ENCODE results near the gene CCDC69.

The CCDC69 gene

DNA sequence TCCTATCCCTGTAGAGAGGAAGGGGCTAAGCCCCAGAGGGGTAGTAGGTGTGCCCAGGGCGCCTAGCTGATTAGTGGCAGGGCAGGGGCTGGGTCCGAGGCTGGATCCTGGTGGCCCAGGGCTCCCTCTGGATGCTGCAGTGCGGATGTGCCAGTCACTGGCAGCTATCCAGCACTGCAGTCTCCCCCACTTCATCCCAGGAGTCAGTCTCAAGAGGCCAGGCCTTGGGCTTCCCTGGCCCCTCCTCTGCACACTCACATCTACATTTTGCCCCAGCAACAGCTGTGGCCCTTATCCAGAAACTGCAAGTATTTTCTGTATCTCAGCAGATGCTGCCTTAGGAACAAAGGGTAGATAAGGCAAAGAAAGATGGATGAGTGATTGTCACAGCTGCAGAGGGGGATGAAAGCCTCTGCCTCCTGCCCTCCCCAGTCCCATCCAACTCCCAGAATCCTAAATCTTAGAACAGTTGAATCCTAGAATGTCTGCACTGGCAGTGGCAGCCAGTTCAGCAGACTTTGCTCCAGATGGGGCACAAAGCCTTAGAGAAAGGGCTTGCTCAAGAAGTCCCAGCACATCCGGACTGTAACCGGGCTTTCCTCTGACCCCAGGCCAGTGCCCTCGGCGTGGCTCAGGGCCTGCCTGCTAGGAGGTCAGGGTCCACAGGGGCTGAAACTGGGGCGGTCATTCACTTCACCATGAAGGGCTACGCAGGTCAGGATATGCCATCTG is 68.0 kb downstream of the CCDC69 start:
- H3K4me3 ChIP-seq (ENCODE audit: low read length), result peak overlapping the region; percentile 79
- no peaks in the 10 kb centered on the region for H3K27me3 ChIP-seq (ENCODE audit: insufficient read depth, low read length)
- H2AFZ ChIP-seq (ENCODE audit: low read depth, low read length), result no peak overlapping the region
- no peaks in the 10 kb centered on the region for H3K9me3 ChIP-seq (ENCODE audit: low read length)
- H3K4me1 ChIP-seq (ENCODE audit: insufficient read depth, low read length), result peaks cover 34% of the 10 kb centered on the region
- no peaks in the 10 kb centered on the region for H3K36me3 ChIP-seq (ENCODE audit: insufficient read depth, low read length)

DNA sequence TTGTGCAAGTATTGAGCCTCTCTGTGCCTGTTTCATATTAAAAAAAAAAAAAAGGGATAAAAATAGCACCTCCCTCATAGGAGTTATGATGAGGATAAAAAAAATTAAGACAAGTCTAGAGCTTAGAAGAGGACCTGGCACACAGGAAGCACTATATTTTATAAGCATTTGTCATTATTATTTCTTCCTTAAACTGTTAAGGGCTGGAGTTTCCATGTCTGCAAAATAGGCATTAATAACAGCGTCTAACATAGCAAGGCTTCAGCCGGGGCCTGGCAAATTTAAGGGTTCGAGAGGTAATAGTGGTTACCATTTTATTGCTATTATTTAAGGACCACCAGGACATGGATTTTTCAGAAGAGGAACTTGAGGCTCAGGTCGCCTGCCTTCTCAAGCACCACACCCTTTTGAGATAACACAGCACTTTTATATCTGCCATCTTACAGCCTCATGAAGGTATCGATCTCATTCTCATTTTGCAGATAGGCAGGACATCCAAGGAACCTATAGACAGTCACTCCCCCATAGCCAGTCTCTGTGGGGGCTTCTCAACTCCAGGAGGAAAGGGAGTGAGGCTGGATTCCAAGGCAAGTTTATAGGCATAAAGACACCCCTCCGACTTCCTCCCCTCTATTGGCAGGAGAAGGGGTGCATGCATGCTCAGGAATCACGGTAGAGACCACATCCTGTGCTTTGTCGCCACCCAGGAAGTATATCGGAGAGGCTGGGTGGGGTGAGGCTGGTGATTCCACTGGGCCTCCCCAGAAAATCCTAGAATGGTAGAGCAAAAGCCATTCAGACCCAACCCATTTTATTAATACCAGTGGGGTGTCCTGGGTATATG is 68.7 kb downstream of the CCDC69 start:
- no peak overlapping the region for H3K4me3 ChIP-seq (ENCODE audit: low read length)
- H3K9me3 ChIP-seq (ENCODE audit: low read length), result no peaks in the 10 kb centered on the region
- H3K4me1 ChIP-seq (ENCODE audit: insufficient read depth, low read length), result peaks cover 42% of the 10 kb centered on the region
- no peak overlapping the region for H2AFZ ChIP-seq (ENCODE audit: low read depth, low read length)
- no peaks in the 10 kb centered on the region for H3K36me3 ChIP-seq (ENCODE audit: insufficient read depth, low read length)
- no peaks in the 10 kb centered on the region for H3K27me3 ChIP-seq (ENCODE audit: insufficient read depth, low read length)

DNA sequence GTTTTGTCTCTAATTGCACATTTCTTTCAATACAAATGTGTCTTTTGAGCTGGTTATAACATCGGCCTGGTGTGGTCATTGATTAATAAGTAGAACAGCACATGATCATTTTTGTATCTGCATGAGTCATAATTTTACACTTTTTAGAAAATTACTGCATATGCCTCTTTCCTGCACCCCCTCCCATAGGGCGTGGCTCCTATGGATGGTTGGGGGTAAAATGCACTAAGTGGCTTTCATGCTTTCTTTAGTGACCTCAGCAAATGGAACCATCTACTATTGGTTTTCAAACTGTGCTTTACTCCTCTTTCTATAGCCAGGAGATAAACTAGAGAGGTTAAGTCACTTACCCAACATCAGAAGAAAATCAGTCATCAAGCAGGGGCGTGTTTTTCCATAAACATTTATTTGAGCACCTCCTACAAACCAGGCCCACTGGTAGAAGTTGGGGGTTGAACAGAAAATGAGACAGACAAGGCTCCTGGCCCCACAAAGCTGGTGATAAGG is 70.1 kb downstream of the CCDC69 start:
- H3K4me3 ChIP-seq (ENCODE audit: low read length), result no peak overlapping the region
- no peaks in the 10 kb centered on the region for H3K36me3 ChIP-seq (ENCODE audit: insufficient read depth, low read length)
- H3K27me3 ChIP-seq (ENCODE audit: insufficient read depth, low read length), result no peaks in the 10 kb centered on the region
- peaks cover 47% of the 10 kb centered on the region for H3K4me1 ChIP-seq (ENCODE audit: insufficient read depth, low read length)
- H2AFZ ChIP-seq (ENCODE audit: low read depth, low read length), result no peak overlapping the region
- no peaks in the 10 kb centered on the region for H3K9me3 ChIP-seq (ENCODE audit: low read length)

DNA sequence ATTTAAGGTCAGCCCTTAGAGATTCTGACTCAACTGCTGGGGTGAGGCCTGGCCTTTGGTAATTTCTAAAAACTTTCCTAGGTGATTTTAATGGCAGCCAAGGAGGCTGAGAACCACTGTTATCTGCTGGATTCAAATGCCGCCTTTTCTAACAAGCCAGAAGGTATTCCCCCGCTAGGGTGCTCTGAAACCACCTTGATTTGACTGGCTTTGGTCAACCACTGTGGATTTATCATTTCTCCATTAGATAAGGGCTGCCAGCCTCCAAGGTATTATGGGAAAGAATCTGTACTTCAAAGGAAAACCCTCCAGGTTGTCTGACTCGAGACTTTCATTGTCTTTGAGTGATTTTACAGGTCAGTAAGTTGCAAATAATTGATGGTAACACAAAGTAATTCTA is 70.6 kb downstream of the CCDC69 start:
- Histone ChIP-seq H3K4me1 (ENCODE audit: insufficient read depth, low read length) (peaks cover 43% of the 10 kb centered on the region), H3K36me3 (ENCODE audit: insufficient read depth, low read length) (no peaks in the 10 kb centered on the region)

DNA sequence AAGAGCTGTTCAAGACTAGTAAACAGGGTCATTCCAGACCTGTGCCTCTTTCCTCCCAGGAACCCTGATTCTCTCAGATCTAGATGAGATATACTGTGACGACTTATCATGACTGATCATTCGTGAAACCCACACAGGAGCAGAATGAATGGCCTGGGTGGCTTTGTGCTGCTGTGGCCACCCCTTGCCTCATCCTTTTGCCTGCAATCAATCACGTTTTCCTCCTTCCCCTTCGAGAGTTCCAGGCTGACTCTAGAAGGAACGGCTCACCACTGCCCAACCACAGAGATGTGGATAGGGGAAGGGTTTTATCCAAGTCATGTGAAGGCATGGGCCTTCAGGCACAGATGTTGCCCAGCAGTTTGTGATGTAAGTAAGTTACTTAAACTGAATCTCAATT is 72.1 kb downstream of the CCDC69 start:
- peaks cover 34% of the 10 kb centered on the region for H3K4me1 ChIP-seq (ENCODE audit: insufficient read depth, low read length)
- no peak overlapping the region for H2AFZ ChIP-seq (ENCODE audit: low read depth, low read length)
- H3K9me3 ChIP-seq (ENCODE audit: low read length), result no peaks in the 10 kb centered on the region
- no peaks in the 10 kb centered on the region for H3K27me3 ChIP-seq (ENCODE audit: insufficient read depth, low read length)
- H3K36me3 ChIP-seq (ENCODE audit: insufficient read depth, low read length), result no peaks in the 10 kb centered on the region
- H3K4me3 ChIP-seq (ENCODE audit: low read length), result no peak overlapping the region

More for the DNA sequence above, 70.6 kb downstream of the CCDC69 start:
- Histone ChIP-seq H3K4me3 (ENCODE audit: low read length) (no peak overlapping the region), H3K9me3 (ENCODE audit: low read length) (no peaks in the 10 kb centered on the region), H3K27me3 (ENCODE audit: insufficient read depth, low read length) (no peaks in the 10 kb centered on the region), H2AFZ (ENCODE audit: low read depth, low read length) (no peak overlapping the region)

DNA sequence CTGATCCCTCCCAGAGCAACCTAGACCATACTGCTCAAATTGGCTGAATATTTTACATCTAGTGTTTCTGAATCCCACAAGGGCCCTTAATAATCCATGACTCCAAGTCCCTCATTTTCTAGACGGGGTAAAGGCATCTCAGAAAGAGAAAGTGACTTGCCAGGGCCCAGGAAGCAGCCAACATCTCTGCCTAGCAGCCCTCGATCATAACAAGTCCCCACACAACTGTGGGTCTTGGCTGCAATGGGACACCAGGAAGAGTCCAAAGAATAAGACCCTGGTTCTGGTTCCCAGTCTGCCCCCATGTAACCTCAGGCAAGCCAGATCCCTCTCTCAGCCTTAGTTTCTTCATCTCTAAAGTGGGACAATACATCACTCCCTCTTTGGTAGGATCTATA is 72.6 kb downstream of the CCDC69 start:
- Histone ChIP-seq H3K4me3 (ENCODE audit: low read length) (no peak overlapping the region), H3K36me3 (ENCODE audit: insufficient read depth, low read length) (no peaks in the 10 kb centered on the region), H3K4me1 (ENCODE audit: insufficient read depth, low read length) (peaks cover 29% of the 10 kb centered on the region), H3K27me3 (ENCODE audit: insufficient read depth, low read length) (no peaks in the 10 kb centered on the region), H3K9me3 (ENCODE audit: low read length) (no peaks in the 10 kb centered on the region), H2AFZ (ENCODE audit: low read depth, low read length) (no peak overlapping the region)

DNA sequence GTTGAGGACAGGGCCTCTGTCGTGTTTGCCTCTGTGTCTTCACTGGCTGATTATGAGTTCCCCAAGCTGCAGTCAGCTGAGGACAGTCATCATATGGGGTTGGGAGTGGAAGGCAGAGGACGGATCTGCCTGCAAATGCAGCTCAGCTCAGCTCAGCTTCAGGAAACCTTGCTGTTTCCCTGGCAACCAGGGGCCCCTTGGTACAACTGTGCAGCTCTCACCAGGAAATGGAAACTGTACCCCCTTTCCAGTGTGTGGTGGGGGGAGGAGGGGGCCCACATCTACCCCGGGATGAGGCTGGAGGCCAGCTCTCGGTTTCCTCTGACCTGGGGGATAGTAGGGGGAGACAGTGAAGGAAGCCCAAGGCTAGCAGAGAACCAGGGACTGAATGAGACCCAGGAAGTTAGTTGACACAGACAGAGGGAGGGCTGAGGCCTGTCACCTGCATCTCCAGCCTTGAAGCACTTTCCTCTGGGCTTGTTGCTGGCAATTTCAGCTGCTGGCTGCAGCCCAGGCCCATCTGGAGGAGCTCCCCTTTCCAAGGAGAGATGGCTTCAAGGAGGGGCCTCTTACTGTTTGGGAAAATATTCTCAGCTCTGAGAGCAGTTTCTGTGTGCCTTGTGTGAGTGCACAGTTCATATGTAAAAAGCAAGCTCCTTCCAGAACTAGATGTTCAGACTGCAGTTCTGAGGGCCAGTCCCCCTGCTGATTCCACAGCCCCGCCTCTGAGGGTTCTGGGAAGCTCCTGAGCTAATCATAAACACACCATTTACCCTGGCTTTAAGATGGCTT is 73.2 kb downstream of the CCDC69 start:
- H3K4me3 ChIP-seq (ENCODE audit: low read length), result peak overlapping the region; percentile 10
- no peaks in the 10 kb centered on the region for H3K9me3 ChIP-seq (ENCODE audit: low read length)
- H3K27me3 ChIP-seq (ENCODE audit: insufficient read depth, low read length), result no peaks in the 10 kb centered on the region
- no peaks in the 10 kb centered on the region for H3K36me3 ChIP-seq (ENCODE audit: insufficient read depth, low read length)
- H3K4me1 ChIP-seq (ENCODE audit: insufficient read depth, low read length), result peaks cover 23% of the 10 kb centered on the region
- no peak overlapping the region for H2AFZ ChIP-seq (ENCODE audit: low read depth, low read length)

DNA sequence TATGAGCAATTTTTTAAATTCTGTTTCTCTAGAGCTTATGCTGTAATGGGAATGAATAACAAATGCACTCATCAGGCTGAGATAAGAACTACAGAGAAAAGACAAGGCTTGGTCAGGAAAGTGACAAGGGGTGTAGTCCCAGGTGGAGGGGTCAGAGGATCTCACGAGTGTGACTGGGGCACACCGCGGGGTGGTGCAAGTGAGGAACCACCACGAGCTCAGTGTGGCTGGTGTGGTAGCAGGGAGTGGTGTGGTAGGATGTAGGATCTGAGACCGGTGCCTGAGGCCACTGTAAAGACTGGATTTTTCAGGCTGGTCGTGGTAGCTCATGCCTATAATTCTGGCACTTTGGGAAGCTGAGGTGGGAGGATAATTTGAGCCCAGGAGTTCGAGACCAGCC is 75.3 kb downstream of the CCDC69 start:
- no peaks in the 10 kb centered on the region for H3K9me3 ChIP-seq (ENCODE audit: low read length)
- H3K27me3 ChIP-seq (ENCODE audit: insufficient read depth, low read length), result no peaks in the 10 kb centered on the region
- no peaks in the 10 kb centered on the region for H3K36me3 ChIP-seq (ENCODE audit: insufficient read depth, low read length)
- peaks cover 19% of the 10 kb centered on the region for H3K4me1 ChIP-seq (ENCODE audit: insufficient read depth, low read length)
- no peak overlapping the region for H2AFZ ChIP-seq (ENCODE audit: low read depth, low read length)
- no peak overlapping the region for H3K4me3 ChIP-seq (ENCODE audit: low read length)

DNA sequence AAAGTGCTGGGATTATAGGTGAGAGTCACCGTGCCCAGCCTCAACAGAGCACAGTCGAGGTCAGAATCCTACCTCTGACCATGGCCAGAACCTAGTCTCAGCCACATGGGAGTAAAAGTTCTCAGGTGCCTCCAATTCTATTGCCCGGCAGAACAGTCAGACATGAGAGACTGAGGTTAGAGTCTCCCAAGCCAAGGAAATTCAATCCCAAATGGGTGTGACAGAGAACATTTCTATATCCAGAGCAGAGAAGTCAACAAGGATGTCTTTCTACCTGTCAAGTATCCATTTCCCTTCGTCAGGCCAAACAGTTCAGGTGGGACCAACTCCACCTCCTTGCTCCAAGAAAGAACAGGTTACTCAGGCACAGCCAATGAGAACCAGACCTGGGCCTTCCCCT is 76.9 kb downstream of the CCDC69 start:
- H2AFZ ChIP-seq (ENCODE audit: low read depth, low read length), result no peak overlapping the region
- no peaks in the 10 kb centered on the region for H3K9me3 ChIP-seq (ENCODE audit: low read length)
- H3K4me1 ChIP-seq (ENCODE audit: insufficient read depth, low read length), result peaks cover 19% of the 10 kb centered on the region
- peaks cover 7% of the 10 kb centered on the region for H3K36me3 ChIP-seq (ENCODE audit: insufficient read depth, low read length)
- no peak overlapping the region for H3K4me3 ChIP-seq (ENCODE audit: low read length)
- H3K27me3 ChIP-seq (ENCODE audit: insufficient read depth, low read length), result no peaks in the 10 kb centered on the region

DNA sequence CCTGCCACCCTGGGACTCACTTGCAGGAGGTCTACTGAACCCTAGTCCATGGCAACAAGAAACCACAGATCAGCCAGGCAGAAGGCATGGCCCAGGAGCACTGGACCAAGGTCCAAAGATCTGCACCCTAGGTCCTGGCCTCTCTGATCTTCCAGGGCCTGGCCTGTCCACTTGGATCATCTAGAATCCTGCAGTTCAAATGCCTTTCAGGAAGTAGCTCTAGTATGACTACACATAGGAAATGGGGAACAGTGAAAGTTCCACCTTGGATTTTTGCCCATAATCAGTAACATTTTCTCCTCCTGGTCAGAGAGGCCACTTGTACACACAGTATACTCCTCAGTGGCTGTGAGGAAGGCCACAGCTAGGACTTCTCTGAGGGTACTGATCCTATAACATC is 77.8 kb downstream of the CCDC69 start:
- no peak overlapping the region for H2AFZ ChIP-seq (ENCODE audit: low read depth, low read length)
- H3K4me3 ChIP-seq (ENCODE audit: low read length), result no peak overlapping the region
- H3K27me3 ChIP-seq (ENCODE audit: insufficient read depth, low read length), result no peaks in the 10 kb centered on the region
- no peaks in the 10 kb centered on the region for H3K9me3 ChIP-seq (ENCODE audit: low read length)
- peaks cover 14% of the 10 kb centered on the region for H3K4me1 ChIP-seq (ENCODE audit: insufficient read depth, low read length)
- H3K36me3 ChIP-seq (ENCODE audit: insufficient read depth, low read length), result peaks cover 7% of the 10 kb centered on the region

DNA sequence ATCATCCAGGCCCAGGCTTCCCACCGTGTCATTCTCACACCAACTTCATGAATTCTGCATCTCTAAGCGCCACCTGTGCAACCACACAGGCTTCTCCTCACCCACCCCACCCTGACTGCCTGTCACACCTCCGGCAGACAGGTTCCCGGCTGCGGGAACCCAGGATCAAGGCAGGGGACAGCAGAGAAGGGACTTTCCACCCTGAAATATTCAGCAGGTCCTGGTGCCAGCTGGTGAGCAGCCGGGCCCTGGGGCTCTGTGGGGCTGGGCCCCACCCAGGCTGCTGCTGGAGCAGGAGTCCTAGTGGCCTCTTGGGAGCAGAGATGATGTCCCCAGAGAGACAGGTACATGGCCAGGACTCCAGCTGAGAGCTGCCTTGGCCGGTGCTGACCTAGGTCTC is 79.0 kb downstream of the CCDC69 start:
- Histone ChIP-seq H3K36me3 (ENCODE audit: insufficient read depth, low read length) (peaks cover 10% of the 10 kb centered on the region), H3K4me1 (ENCODE audit: insufficient read depth, low read length) (peaks cover 3% of the 10 kb centered on the region), H3K9me3 (ENCODE audit: low read length) (no peaks in the 10 kb centered on the region), H3K4me3 (ENCODE audit: low read length) (no peak overlapping the region), H2AFZ (ENCODE audit: low read depth, low read length) (no peak overlapping the region), H3K27me3 (ENCODE audit: insufficient read depth, low read length) (no peaks in the 10 kb centered on the region)

DNA sequence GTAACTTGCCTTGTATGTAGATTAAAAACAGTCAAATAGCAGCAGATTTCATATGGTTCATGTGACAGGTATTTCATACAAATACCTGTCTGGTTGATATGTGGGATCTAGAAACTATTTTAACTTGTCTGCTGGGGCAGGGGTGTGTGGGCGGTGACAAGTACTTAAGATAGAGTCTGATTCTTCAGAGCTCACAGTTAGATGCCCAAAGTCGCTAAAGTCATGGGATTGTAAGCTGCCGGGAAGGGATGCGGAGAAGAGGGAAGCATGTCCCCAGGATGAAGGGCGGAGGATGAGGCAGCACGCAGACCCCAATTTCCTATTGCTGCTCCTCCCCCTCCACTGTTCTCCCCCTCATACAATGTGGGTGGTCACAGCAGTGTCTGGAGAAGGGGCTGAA is 79.6 kb downstream of the CCDC69 start:
- Histone ChIP-seq H3K36me3 (ENCODE audit: insufficient read depth, low read length) (peaks cover 10% of the 10 kb centered on the region), H3K9me3 (ENCODE audit: low read length) (no peaks in the 10 kb centered on the region), H3K4me3 (ENCODE audit: low read length) (no peak overlapping the region), H2AFZ (ENCODE audit: low read depth, low read length) (no peak overlapping the region), H3K27me3 (ENCODE audit: insufficient read depth, low read length) (no peaks in the 10 kb centered on the region), H3K4me1 (ENCODE audit: insufficient read depth, low read length) (no peaks in the 10 kb centered on the region)

DNA sequence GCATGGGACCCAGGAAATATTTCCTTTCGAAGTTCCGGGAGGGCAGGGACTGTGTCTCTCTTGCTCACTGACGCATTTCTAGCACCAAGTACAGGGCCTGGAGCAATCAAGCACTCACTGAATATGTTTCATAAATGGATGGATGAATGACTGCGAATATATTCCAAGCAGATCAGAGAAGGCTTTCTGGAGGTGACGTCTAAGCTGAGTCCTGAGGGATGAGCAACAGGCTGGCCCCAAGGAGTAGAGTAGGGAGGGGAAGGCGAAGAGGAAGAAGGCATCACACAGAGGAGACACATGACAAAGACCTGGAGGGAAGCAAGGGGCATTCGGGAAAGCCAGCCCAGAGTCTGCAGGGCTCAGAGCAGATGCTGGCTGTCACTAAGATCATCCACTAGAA is 80.2 kb downstream of the CCDC69 start:
- Histone ChIP-seq H3K4me1 (ENCODE audit: insufficient read depth, low read length) (no peaks in the 10 kb centered on the region), H3K27me3 (ENCODE audit: insufficient read depth, low read length) (no peaks in the 10 kb centered on the region), H3K4me3 (ENCODE audit: low read length) (no peak overlapping the region), H3K9me3 (ENCODE audit: low read length) (no peaks in the 10 kb centered on the region), H3K36me3 (ENCODE audit: insufficient read depth, low read length) (peaks cover 16% of the 10 kb centered on the region), H2AFZ (ENCODE audit: low read depth, low read length) (no peak overlapping the region)

Data from neuron (in vitro differentiated cells).